ENCODE results near the gene TNPO3. TPM values are rescaled to one million over a fixed set of nuclear protein-coding genes. Genes with fewer than 3 reads are reported as not detected.

The TNPO3 gene
- total and polyA plus RNA-seq, 12 donors: 10.6 to 61.1 (median 41.8) TPM

DNA sequence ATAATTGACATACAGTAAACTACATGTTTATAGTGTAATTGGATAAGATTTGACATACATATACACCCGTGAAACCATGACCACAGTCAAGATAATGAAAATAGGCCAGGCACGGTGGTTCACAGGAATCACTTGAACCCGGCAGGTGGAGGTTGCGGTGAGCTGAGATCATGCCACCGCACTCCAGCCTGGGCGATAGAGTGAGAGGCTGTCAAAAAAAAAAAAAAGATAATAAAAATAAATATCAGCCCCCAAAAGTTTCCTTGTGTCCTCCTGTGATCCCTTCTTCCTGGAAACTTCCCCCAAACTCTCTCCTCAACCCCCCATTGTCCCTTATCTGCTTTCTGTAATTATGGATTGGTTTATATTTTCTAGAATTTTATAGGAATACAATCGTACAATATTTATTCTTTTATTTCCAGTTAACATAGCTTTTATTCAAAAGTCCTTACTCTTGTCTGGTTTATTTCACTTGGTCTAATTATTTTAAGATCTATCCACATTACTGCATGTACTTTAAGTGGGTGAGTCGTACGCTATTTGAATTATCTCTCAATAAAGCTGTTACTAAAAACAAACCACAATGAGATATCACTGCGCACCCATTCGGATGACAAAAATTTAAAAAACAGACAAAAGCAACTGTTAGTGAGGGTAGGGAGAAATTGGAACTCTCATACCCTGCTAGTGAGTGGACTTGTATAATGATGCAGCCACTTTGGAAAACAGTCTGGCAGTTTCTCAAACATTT, 30.1 kb upstream of the TNPO3 start:
- DNase-seq: no peak
- Histone ChIP-seq H3K27me3 (no peaks in the 10 kb centered on the region), H3K4me3 (no peak overlapping the region), H3K27ac (no peak overlapping the region), H3K36me3 (replicated peaks in 1 of 2) (no peaks in the 10 kb centered on the region), H3K9me3 (replicated peaks in 1 of 3) (no peaks in the 10 kb centered on the region), H3K4me1 (replicated peaks in 1 of 2) (no peaks in the 10 kb centered on the region)
- WGBS, 4 donors: 83 to 88% (median 84%) methylated on average over 11 of the region's 11 CpGs
- intact Hi-C loops (cut with DNase I): no loop called here
- no peak for TF ChIP-seq POLR2A (IDR thresholded peaks at IDR 0.05)
- TF ChIP-seq, protein P1, sequence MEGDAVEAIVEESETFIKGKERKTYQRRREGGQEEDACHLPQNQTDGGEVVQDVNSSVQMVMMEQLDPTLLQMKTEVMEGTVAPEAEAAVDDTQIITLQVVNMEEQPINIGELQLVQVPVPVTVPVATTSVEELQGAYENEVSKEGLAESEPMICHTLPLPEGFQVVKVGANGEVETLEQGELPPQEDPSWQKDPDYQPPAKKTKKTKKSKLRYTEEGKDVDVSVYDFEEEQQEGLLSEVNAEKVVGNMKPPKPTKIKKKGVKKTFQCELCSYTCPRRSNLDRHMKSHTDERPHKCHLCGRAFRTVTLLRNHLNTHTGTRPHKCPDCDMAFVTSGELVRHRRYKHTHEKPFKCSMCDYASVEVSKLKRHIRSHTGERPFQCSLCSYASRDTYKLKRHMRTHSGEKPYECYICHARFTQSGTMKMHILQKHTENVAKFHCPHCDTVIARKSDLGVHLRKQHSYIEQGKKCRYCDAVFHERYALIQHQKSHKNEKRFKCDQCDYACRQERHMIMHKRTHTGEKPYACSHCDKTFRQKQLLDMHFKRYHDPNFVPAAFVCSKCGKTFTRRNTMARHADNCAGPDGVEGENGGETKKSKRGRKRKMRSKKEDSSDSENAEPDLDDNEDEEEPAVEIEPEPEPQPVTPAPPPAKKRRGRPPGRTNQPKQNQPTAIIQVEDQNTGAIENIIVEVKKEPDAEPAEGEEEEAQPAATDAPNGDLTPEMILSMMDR (IDR thresholded peaks at IDR 0.05): no peak

DNA sequence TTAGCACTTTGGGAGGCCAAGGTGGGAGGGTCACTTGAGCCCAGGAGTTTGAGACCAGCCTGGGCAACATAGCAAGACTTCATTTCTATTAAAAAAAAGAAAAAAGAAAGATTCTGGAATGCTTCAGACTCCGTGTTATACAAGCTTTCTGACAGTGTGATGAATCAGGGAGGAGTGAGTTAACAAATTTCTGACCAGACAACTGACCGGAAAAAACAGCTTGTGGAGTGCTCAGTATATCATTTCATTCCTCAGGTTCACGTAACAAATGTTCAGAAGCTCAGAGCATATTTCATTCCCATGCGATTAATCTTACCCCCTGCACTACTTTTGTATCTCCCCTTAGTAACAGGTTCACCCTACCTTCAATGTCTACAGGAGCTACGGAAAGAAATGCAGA, 28.6 kb upstream of the TNPO3 start:
- TF ChIP-seq, protein P1 (IDR thresholded peaks at IDR 0.05): no peak
- no peak for TF ChIP-seq POLR2A (IDR thresholded peaks at IDR 0.05)
- no peak overlapping the region for H3K4me3 ChIP-seq
- 53 to 68% (median 61%) methylated on average over 5 of the region's 5 CpGs for WGBS, 4 donors
- no peak for DNase-seq
- intact Hi-C loops (cut with DNase I): no loop called here
- H3K27ac ChIP-seq: no peak overlapping the region
- H3K9me3 ChIP-seq (replicated peaks in 1 of 3): no peaks in the 10 kb centered on the region
- H3K36me3 ChIP-seq (replicated peaks in 1 of 2): no peaks in the 10 kb centered on the region
- H3K27me3 ChIP-seq: no peaks in the 10 kb centered on the region
- no peaks in the 10 kb centered on the region for H3K4me1 ChIP-seq (replicated peaks in 1 of 2)

DNA sequence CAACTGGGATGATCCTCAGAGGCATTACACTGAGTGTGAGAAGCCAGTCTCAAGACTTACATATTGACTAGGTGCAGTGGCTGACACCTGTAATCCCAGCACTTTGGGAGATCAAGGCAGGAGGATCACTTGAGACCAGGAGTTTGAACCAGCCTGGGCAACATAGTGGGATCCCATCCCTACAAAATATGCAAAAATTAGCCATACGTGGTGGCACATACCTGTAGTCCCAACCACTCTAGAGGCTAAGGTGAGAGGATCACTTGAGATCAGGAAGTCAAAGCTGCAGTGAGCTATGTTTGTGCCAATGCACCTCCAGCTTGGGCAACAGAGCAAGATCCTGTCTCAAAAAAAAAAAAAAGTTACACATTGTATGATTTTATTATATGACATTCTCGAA, 23.5 kb upstream of the TNPO3 start:
- Histone ChIP-seq H3K4me1 (replicated peaks in 1 of 2) (peaks cover 0 to under 1% of the 10 kb centered on the region in 2 donors), H3K36me3 (replicated peaks in 1 of 2) (no peaks in the 10 kb centered on the region), H3K9me3 (replicated peaks in 1 of 3) (no peaks in the 10 kb centered on the region), H3K27me3 (no peaks in the 10 kb centered on the region), H3K4me3 (no peak overlapping the region), H3K27ac (no peak overlapping the region)
- no peak for DNase-seq
- 83 to 95% (median 88%) methylated on average over 2 of the region's 2 CpGs for WGBS, 4 donors
- TF ChIP-seq, protein P1 (IDR thresholded peaks at IDR 0.05): no peak
- no peak for TF ChIP-seq POLR2A (IDR thresholded peaks at IDR 0.05)
- intact Hi-C loops (cut with DNase I): no loop called here

DNA sequence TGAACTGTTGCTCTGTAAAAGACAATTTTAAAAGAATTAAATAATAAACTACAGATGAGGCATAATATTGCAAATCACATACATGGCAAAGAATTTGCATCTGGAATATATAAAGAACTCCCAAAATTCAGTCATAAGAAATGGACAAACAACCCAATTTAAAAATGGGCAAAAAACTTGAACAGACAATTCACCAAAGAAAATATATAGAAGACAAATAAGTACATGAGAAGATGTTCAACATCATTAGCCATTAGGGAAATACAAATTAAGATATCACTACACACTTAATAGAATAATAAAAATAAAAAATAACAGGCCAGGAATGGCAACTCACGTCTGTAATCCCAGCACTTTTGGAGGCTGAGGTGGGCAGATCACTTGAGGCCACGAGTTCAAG, 22.0 kb upstream of the TNPO3 start:
- no peak overlapping the region for H3K4me3 ChIP-seq
- peaks cover 0 to 4% of the 10 kb centered on the region in 2 donors for H3K4me1 ChIP-seq (replicated peaks in 1 of 2)
- no peaks in the 10 kb centered on the region for H3K36me3 ChIP-seq (replicated peaks in 1 of 2)
- no peaks in the 10 kb centered on the region for H3K9me3 ChIP-seq (replicated peaks in 1 of 3)
- 69 to 77% (median 74%) methylated on average over 2 of the region's 2 CpGs for WGBS, 4 donors
- no peak for TF ChIP-seq POLR2A (IDR thresholded peaks at IDR 0.05)
- TF ChIP-seq, protein P1 (IDR thresholded peaks at IDR 0.05): no peak
- H3K27ac ChIP-seq: no peak overlapping the region
- H3K27me3 ChIP-seq: no peaks in the 10 kb centered on the region
- DNase-seq: no peak
- intact Hi-C loops (cut with DNase I): no loop called here

All from adrenal gland (tissue), 12 donors.